ENCODE results near the gene TBX10.
"Not testable (repeated sequence)": the region's sequence is repeated elsewhere in the genome, so short reads cannot be mapped to it uniquely, and the experiment has no call there.

The TBX10 gene

DNA sequence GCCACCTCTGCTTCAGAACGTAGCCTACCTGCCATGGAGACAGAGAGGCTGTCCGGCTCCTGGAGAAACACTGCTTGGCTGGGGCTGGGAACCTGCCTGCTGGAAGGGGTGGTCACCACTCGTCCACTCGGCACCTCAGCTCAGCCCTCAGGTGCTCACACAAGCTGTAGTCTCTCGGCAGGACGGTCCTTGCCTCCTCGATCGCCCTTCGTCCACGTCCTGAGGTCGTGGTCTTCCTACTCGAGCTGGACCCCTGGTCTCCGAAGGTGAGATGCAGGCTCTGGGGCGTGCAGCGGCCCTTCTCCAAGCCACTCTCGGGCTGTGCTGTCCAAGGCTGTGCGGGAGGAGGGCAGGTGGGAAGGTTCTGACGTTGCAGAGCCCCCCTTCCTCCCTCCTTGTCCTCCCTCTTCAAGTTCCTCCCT lies at the start of gene TBX10:
TBX10 (minus strand) TSS at position 326 of the 422 bp plus-strand sequence; CDS start at position 35, 291 bp downstream.
- DNase-seq (ENCODE audit: low read depth in 3 of 3, low spot score in 1 of 3): no peak

DNA sequence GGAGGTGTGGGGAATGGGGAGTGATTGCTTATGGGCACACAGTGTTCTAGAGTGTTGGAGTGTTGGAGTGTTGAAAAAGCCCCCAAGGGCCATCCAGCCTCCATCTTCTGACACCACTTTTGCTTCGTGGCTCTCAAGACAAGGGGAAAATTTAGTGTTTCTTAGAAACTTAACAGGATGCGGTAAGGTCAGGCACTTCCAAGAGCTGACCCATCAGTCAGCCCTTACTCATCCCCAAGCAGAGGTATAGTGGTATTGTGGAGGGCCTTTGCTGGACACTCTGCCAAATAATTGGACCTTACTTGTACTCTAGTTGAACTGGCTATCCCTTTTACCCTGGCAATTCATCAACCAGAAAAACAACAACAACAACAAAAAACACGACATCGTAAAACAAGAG lies 49.6 kb upstream of the TBX10 start:
- DNase-seq (ENCODE audit: low read depth in 3 of 3, low spot score in 1 of 3): no peak

DNA sequence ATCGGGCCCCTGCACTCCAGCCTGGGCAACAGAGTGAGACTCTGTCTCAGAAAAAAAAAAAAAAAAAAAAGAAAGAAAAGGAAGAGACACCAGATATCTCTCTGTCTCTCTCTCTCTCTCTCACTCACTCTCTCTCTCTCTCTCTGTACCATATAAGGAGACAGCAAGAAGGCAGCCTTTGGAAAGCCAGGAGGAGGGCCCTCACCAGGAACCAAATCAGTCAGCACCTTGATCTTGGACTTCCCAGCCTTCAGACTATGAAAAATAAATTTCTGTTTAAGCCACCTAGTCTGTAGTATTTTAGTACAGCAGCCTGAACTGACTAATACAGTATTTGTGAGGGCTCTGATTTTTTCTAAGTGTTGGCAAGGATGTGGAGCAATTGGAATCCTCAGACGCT lies 48.4 kb upstream of the TBX10 start:
- no peak for DNase-seq (ENCODE audit: low read depth in 3 of 3, low spot score in 1 of 3)

DNA sequence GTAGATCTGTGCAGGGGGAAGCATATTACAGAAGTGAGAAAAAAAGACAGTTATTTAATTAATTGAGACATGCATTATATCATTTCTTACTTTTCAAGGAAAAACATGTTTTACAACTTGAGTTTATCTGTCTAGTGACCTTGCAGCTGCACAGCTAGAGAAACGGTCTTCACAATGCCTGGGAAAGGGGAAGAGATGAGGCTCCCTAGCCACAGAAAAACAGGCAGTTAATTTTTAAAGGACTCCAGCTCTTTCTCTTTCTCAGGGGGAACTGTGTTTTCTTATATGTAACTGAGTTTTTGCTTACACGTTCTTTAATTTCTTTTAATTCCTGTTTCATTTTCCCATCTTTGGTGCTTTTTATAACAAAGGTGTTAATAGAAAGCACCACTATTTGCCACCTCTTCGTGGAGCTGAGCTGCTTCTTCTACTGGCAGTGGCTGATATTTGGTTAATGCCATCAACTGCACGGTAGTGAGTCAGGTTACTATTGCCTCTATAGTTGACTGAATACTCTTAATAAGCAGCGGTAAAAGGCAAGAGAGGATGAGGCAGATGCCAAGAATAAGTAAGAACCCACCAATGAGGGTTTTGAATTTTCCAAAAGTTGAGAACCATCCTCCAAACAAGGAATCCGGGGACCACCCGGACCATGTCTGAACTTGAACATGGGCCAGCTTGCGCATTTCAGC lies 46.2 kb upstream of the TBX10 start:
- not testable (repeated sequence) for DNase-seq (ENCODE audit: low read depth in 3 of 3, low spot score in 1 of 3)

DNA sequence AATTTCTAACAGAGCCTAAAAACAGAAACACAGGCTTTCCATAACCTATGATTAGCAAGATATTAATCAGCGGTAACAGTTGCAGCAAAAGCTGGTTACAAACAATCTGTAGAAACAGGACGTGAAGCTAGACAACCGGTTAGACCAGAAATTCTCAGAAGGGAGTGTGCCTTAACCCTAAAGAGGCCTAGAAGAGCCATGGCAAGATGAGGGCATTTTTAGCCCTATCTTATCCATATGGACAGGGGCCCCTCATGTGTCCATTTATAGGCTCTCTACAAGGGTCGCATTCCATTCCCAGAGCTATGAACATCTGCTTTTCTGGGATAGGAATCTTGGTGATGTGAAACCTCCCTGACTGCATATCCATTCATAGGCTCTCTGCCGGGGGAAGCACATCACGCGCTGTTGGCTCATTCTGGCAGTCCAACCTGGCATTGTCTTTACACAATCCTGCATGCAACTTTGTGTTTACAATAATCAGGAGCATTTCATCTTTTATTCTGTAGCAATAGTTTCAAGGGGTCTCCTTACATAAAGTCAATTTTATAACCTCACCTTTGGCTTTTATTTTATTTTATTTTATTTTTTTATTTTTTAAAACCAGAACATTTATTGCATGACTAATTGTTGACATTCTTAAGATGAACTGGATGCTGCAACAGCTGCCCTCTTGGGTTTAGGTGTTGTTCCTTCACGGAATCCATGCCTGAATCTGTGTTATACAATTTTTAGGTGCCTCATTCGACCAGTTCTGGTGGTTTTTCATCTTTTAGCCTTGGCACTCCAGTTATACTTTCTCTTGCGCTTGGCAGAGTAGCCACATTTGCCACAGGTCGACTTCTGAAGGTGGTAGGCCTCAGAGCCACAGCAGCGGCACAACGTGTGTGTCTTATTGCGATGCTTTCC lies 42.8 kb upstream of the TBX10 start:
- not testable (repeated sequence) for DNase-seq (ENCODE audit: low read depth in 3 of 3, low spot score in 1 of 3)

DNA sequence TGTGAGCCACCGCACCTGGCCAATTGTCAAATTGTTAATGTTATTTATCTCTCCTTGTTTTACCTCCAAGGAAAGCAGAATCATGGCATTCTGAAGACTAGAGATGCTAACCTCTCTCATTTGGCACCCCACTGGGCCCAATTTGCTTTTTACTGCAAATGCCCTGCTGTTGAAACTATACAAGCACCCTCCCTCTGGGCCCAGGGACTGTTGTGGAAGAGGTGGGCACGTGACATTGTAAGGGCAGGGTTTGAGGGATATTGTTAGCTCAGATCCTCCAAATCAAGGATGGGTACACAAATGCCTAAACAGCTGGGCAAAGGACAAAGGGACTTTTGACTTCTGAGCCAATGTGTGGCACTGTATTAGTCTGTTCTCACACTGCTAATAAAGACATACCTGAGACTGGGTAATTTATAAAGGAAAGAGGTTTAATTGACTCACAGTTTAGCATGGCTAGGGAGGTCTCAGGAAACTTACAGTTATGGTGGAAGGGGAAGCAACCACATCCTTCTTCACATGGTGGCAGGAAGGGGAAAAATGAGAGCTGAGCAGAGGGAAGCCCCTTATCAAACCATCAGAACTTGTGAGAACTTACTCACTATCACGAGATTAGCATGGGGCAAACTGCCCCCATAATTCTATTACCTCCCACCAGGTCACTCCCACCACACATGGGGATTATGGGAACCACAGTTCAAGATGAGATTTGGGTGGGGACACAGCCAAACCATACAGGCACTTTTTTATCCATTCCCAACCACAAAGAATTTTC lies 41.3 kb upstream of the TBX10 start:
- no peak for DNase-seq (ENCODE audit: low read depth in 3 of 3, low spot score in 1 of 3)

DNA sequence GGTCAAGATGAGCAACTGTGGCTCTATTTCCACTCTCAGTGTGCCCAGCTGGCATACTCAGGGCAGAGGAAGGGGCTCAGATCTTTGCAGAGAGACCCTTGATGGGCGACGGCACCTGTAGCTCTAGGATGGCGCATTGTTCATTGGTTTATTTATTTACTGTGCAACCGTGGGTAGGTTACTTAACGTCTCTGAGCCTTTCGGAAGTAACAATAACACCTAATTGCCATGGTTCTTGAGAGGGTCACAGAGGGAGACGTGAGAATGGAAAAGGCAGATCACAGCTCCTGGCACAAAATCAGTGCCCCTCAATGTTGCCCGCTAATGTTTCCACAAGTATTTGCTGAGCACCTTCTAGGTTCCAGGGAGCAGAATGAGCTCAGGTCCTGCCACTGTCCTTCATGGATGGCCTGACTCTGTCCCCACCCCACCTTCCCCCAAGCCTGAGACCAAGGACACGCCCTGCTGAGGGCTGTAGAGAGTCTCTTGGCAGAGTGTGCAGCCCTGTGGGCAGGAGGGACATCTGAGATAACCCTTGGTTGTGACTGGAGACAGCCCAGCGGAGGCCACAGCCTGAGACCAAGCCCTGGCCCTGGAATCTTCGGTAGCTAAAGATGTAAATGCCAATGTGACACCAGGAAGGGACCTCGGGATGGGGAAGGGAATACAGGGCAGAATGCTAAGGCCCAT lies 35.6 kb upstream of the TBX10 start:
- no peak for DNase-seq (ENCODE audit: low read depth in 3 of 3, low spot score in 1 of 3)

DNA sequence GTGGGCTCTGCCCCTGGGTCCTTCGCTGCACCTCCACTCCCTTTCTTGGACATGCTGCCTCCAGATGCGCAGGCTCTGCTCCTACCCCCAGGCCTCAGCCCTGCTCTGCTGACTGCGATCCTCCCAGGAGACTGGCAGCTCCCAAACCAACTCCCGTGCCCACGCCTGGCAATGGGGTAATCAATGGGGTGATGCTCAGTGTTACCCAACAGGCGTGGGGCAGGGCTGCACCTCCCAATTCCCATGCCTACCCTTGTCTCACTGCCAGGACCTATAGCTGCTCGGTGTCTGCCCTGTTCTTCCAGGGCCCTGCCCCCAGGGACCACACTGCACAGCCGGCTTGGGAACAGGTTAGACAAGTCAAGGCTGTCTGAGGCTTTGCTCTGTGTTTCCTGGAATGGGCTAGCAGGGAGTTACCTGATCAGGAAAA lies 34.9 kb upstream of the TBX10 start, which contains the start of gene ALDH3B2:
ALDH3B2 (minus strand) TSS at position 182 of the 430 bp plus-strand sequence. CDS start 7,688 bp downstream, outside the sequence.
- no peak for DNase-seq (ENCODE audit: low read depth in 3 of 3, low spot score in 1 of 3)

DNA sequence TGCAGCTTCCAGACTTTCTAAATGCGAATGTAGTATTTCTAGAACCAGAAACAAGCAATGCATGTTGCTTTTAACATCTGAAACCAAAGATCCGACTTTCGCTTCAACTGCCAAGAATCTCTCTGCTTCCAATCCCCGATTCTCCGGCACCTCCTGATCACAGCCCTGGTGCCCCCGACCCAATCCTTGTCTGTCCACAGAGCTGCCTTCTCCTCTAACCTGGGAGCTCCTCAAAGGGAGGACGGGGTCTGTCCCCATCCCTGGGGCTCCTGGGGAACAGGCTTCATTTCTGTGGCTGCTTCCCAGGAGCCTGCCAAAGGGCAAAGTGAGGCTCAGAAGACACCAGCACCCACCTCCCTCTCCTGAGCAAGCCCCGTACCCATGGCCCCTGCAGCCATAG lies 34.3 kb upstream of the TBX10 start:
- no peak for DNase-seq (ENCODE audit: low read depth in 3 of 3, low spot score in 1 of 3)

DNA sequence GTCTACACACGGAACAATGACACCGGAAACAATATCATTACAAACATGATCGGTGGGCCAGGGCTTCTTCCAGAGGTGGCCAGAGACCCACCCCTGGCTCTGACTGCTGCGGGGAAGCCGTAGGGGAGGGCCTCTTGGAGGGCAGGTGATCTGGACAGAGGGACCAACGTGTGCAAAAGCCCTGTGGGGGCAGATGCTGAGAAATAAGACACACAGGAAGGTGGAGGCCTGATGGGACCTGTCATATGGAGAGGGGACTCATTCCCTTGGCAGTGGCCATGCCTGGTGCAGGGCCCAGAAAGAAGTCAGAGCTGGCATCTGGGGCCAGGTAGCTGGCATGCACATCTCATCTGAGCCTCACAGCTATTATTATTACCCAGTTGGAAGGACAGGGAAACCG lies 33.8 kb upstream of the TBX10 start:
- no peak for DNase-seq (ENCODE audit: low read depth in 3 of 3, low spot score in 1 of 3)

DNA sequence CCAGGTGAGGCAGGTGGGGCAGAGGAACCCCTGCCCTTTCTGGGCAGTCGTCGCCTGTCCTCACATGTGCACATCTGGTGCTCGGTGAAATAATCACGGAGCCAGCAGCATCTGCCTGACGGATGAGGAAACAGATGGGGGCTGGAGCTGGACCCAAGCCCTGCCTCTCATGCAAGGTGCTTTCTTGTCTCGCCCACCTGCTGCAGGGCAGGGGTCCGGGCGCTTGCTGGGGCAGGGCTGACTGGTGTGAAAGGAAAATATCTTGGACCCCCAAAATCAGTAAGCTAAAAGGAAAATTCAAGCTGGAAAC lies 31.6 kb upstream of the TBX10 start:
- no peak for DNase-seq (ENCODE audit: low read depth in 3 of 3, low spot score in 1 of 3)

DNA sequence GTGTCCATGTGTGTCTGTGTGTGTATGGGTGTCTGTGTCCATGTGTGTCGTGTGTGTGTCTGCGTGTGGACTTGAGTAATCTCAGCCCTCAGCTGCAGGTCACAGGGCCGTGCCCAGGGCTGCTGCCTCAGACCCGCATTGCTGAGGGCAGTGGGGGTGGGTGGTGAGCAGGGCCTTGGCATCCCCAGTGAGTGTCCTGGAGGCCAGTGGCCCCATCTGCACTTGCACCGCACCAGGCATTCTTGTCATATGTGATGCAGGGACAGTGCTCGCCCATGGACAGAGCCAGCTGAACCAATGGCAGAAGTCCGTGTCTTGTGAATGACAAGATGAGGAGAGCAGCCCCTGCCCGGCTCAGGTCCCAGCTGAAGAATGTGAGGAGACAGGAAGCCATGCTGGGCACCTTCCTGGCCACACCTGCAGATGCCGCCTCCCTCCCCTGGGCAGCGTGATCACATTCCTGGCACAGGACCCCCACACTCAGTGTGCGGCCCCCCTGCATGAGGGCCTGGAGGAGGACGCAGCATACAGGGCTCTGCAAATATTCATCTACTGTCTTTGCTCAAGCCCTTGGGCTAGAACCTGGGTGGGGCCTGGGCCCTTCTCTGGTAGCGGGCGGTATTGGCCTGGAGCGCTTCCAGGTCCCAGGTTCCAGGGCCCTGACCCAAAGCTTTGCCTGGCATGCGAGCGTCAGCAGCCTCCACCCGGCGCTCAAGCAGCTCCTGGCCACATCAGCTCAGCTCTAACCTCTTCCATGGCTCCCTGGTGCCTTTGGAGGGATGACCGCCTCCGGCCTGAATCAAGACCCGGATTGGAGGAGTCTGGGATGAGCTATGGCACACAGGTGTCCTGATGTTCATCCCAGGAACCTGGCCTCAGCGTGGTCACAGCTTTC lies 31.0 kb upstream of the TBX10 start:
- DNase-seq (ENCODE audit: low read depth in 3 of 3, low spot score in 1 of 3): no peak

DNA sequence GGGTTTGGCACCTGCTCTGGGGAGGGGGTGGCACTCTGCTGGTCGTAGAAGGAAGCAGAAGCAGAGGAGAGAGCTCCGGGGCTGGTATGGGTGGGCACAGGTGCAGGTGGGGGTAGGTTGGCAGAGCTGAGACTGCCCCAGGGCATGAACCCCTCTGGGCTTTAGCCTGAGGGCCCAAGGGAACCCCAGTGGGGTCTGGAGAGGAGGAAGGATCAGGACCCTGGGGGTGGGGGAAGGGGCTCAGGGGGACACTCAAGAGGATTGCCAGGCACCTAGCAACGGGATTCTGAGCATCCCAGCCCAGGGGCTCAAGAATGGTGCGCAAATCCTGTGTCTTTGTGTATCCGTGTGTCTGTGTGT lies 28.6 kb upstream of the TBX10 start:
- no peak for DNase-seq (ENCODE audit: low read depth in 3 of 3, low spot score in 1 of 3)

DNA sequence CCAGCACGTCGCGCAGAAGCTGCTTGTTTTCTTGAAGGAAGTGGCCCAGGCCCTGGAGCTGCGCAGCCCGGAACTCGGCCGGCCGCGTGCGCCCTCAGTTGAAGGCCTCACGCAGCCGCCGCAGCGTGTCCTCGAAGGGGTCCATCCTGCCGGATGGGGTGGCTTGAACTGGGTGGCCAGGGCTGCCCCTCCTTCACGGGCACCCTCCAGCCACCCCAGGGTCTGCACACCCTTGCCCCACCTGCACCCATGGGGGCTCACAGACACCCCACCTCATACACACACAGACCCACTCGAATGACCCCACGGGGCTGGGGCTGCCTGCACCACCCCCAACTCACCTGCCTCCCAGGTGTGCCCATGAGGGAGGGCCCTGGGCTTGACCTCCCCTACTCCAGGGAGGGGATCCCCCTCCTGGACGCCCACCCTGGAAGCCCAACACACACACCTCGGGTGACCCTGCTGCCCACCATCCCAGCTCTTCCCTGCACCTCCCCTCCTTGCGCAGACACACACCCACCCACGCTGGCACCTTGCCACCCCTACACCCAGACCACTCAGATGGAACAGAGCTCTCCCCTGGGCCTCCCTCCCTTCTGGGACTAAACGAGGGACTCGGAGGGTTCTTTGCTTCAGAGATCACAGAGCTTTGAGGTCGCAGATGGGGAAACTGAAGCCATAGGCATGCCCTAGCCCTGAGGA lies 28.1 kb upstream of the TBX10 start:
- DNase-seq (ENCODE audit: low read depth in 3 of 3, low spot score in 1 of 3): no peak

DNA sequence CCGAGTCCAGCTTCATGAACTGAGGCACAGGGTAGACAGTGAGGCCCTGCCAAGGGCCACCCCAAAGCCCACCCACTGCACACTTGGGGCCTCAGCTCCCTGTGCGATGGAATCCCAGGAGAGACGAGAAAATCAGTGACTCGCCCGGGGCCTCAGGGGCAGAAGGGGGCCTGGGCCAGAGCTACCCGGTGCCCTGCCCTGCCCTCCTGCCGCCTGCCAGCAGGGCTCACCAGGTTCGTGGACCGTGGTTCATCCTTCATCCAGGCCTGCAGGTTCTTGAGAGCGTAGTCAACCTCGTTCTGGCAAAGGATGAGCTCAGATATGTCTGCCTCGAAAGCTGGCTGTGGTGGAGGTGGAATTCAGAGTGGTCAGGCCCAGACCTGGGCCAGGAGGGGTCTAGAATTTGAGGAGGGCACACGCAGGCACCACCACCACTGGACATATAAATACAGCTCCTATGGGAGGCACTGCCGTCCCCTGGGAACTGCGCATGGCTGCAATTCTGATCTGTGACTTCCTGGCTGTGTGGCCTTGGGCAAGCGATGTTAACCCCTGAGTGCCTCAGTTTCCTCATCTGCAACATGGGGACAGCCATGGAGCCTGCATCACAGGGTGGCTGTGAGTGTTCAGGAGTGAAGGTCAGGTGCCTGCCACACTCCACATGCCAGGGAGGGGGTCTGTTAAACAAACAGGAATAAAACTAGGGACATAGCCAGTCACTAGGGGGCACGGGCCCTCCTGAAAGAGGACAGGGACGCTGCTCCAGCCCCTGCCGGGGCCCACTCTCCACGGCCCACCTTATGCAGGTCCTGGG lies 27.3 kb upstream of the TBX10 start:
- no peak for DNase-seq (ENCODE audit: low read depth in 3 of 3, low spot score in 1 of 3)

DNA sequence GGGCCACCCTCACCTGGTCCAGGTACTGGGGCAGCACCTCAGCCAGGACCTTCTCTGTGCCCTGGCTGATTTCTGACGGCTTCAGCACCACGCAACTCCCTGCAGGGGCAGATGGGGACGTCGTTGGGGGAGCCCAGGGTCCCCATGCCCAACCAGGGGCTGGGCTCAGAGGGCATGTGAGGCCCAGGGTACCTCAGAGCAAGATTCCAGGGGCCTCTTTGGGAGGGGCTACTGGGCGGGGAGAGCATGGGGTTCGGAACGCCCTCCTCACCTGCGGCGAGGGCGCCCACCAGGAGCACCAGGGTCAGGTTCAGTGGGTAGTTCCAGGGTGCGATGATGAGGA lies 26.7 kb upstream of the TBX10 start:
- no peak for DNase-seq (ENCODE audit: low read depth in 3 of 3, low spot score in 1 of 3)

DNA sequence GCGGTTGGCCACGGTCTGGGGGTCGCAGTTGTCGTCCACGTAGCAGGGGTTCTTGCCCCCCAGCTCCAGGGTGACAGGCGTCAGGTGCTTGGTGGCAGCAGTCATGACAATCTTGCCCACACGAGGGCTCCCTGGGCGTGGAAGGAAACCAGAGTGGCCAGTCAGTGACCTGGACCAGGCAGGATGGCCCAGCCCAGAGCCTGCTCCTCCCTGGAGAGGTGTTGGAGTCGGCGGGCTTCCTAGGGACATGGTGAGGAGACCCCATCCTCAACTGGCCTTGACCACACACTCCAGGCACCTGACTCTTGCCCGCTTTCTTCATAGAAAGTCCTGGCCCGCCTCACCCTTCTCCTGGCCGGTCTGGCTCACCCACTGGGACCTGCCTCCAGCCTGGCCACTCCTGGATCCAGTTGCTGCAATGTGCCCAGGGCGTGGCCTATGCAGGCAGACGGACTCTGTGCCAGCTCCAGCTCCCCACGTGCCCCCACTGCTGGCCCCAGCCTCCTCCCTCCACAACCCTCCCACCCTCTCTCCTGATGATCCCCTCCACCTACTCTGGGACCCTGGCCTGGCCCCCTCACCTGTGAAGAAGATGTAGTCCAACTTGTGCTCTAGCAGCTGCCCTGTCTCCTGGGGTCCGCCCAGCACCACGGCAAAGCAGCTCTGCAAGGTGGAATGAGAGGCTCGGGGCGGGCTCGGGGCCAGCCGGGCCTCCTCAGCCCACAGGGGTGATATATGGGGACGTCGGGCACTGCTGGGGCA lies 26.2 kb upstream of the TBX10 start:
- DNase-seq (ENCODE audit: low read depth in 3 of 3, low spot score in 1 of 3): no peak

Data from stimulated activated CD4-positive, alpha-beta T cell treated with anti-CD3 and anti-CD28 coated beads, TNF-alpha, amount 100 ng/mL, for 1 hour (primary cell).